A549 treated with AZD9567 at 1 μM for 4 hours (cell line): ENCODE results near the gene WT1. TPM values are rescaled to one million over a fixed set of nuclear protein-coding genes. Genes with fewer than 3 reads are reported as not detected.

Experiments used
- total RNA-seq: library from RNA; stranded (reverse); fragments of 200-300 nt; extraction: Qiagen RNA extraction; gene quantifications from 5 replicates; pipeline ENCODE4 v1.2.3, GENCODE V29; 2022; ENCODE audit not compliant: insufficient read depth

The WT1 gene
- total RNA-seq, result 4.6 to 5.7 TPM (median 5.4 TPM) in 5 replicates

GRCh38 chr11:32435511-32435941 is at the start of gene WT1:
Gene WT1 (minus strand): TSS chr11:32435539.

Other genes starting within 250 kb of the WT1 start
- 410 to 534 TPM (median 416 TPM) in 5 replicates for gene EIF3M, start 148.3 kb upstream of the WT1 start, total RNA-seq